ENCODE measurements around the gene SCUBE1.

DNA sequence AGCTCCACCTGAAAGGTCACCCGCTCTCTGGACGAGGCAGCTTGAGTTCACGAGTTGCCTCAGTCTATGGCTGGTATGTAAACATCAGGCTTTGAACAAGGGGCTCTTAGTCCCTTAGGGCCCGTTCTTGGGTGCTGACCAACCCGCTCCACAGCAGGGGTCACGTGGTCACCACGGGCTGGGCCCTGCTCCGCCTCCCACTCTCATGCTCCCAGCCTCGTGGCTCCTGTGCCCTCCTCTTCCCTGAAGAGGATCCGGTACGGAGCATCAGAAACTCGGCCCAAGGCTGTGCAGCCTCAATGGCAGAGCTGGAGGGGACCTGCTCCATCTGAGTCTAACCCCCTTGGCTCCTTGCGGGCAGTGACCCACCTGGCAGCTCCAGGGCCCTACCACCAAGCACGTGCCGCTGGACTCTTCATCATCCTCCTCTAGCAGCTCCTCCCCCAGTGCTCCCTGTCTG, 102.0 kb downstream of the SCUBE1 start:
- TF ChIP-seq ZFP30 (CRISPR knock-in tag; IDR thresholded peaks at IDR 0.05) (no peak), ZNF565 (CRISPR knock-in tag; conservative IDR thresholded peaks at IDR 0.05; ENCODE audit: low read depth) (no peak), PPARA (CRISPR knock-in tag; IDR thresholded peaks at IDR 0.05; ENCODE audit: borderline replicate concordance) (no peak), ZC3H10 (CRISPR knock-in tag; IDR thresholded peaks at IDR 0.05) (no peak), OSR1 (CRISPR knock-in tag; IDR thresholded peaks at IDR 0.05) (no peak)

Measured in SK-N-SH treated with all-trans-retinoic acid at 6 μM for 48 hours (cell line).